CD4-positive, alpha-beta T cell treated with Interleukin-15 for 4 hours (primary cell): ENCODE results near the gene TPST1.
"Not testable (repeated sequence)": the region's sequence is repeated elsewhere in the genome, so short reads cannot be mapped to it uniquely, and the experiment has no call there.

ENCODE experiments used
- DNase-seq: peaks from one replicate; pipeline ENCODE4 v3.0.0-alpha.2; 2020; ENCODE audit warnings: low spot score

The TPST1 gene

GRCh38 chr7:66333443-66333842 lies 128.3 kb downstream of the TPST1 start:
- no peak for DNase-seq

GRCh38 chr7:66335318-66335717 lies 130.2 kb downstream of the TPST1 start:
- DNase-seq = no peak

GRCh38 chr7:66336760-66337159 lies 131.6 kb downstream of the TPST1 start:
- DNase-seq = no peak

GRCh38 chr7:66339141-66339540 lies 134.0 kb downstream of the TPST1 start:
- no peak for DNase-seq

GRCh38 chr7:66344166-66344565 lies 139.0 kb downstream of the TPST1 start:
- no peak for DNase-seq

DNA sequence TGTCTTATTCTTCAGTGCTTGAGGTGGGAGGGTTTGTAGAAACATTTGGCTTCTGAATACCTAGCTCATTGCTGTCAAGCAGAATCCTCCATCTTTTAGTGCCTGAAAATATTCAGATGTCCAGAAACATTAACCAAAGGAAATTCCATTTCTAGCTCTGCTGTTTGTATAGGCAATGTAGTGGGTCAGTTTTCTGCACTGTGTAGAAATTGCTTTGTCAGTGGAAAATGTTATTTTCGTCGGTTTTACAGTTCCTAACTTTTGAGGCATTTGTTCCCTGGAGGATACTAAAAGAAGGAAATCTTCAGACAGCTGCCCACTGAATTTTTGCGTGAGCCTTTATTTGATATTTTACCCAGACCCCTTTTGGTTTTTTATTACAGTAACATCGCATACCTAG lies 143.4 kb downstream of the TPST1 start:
- no peak for DNase-seq

DNA sequence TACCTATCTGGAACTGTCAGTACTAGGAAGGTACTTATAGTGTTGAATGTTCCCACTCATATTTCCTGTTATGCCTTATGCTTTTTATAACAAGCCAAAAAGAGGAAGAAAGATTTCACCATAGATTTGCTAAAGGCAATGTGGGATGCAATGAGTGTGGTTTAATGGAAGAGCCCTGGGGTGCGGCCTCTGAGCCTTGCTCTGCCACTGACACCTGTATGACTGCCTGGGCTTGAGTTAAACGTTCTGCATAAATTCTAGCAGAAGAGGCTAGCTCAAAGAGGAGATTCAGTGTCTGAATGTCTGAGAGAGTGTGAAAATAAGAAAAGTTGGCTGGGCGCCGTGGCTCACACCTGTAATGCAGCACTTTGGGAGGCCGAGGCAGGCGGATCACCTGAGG lies 143.8 kb downstream of the TPST1 start:
- DNase-seq = no peak

DNA sequence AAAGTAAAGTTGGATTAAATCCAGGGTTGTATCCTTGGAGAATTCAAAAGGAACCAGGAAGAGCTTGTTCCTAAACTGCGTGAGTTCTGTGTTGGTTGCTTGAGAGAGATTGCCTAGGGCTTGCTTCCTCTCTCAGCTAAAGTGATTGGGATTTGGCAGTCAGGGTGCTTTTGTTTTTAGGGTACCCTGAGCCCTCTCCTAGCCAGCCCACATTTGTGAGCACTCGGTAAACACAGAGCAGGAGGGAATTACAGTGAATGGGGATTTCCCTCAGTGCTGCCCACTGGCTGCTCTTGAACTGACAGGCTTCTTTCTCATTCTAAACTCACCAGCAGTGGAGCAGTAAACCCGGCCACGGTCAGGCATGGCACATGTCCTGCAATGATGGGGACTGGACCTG lies 146.9 kb downstream of the TPST1 start:
- no peak for DNase-seq

- DNase-seq = no peak
These were observed 148.4 kb downstream of the TPST1 start for GRCh38 chr7:66353547-66353946.

DNA sequence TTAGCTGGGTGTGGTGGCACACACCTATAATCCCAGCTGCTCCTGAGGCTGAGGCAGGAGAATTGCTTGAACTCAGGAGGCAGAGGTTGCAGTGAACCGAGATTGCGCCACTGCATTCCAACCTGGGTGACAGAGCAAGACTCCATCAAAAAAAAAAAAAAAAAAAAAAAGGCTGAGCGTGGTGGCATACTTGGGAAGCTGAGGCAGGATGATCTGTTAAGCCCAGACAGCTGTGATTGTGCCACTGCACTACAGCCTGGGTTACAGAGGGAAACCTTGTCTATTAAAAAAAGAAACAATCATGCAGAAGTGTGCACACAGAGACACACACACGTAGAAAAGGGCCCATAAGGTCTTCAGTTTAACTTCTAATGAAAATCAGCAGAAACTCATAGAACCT lies 150.6 kb downstream of the TPST1 start:
- no peak for DNase-seq

- DNase-seq = no peak
These were observed 151.2 kb downstream of the TPST1 start for GRCh38 chr7:66356277-66356721.

GRCh38 chr7:66357087-66357486 lies 152.0 kb downstream of the TPST1 start:
- DNase-seq = no peak

DNA sequence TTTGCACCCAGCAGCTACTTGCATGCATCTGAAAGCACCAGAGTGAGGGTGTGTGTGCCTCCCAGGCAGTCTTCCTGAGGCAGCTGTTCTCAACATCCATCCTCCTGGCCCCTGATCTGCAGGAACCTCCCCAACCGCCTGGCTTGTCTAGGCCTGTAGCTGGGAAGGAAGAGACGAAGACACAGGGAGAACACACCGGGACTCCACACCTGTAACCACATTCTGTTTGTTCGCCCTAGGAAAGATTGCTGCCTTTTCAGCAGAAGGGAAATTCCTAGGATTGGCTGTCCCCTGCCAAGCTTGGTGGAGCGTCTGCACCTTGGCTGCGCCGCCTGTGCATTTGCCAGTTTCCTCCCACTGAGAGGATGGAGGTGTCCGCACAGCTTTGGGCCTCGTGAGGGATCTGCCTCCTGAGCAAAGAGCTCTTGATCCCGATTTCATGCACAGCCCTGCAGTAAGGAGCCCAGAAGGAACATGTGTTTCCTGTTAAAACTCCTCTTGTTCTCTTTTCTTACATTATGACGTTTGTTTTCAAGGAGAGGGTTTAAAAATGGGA lies 154.6 kb downstream of the TPST1 start:
- no peak for DNase-seq

GRCh38 chr7:66362136-66362535 lies 157.0 kb downstream of the TPST1 start:
- no peak for DNase-seq

- DNase-seq = no peak
These were observed 158.5 kb downstream of the TPST1 start for GRCh38 chr7:66363635-66364034.

DNA sequence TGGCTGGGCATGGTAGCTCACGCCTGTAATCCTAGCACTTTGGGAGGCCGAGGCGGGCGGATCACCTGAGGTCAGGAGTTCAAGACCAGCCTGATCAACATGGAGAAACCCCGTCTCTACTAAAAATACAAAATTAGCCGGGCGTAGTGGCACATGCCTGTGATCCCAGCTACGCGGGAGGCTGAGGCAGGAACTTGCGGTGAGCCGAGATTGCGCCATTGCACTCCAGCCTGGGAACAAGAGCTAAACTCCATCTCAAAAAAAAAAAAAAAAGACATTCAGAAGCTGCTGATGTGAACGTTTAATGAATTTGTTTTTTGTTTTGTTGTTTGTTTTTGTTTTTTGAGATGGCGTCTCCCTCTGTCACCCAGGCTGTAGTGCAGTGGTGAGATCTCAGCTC lies 159.9 kb downstream of the TPST1 start:
- DNase-seq = not testable (repeated sequence)

DNA sequence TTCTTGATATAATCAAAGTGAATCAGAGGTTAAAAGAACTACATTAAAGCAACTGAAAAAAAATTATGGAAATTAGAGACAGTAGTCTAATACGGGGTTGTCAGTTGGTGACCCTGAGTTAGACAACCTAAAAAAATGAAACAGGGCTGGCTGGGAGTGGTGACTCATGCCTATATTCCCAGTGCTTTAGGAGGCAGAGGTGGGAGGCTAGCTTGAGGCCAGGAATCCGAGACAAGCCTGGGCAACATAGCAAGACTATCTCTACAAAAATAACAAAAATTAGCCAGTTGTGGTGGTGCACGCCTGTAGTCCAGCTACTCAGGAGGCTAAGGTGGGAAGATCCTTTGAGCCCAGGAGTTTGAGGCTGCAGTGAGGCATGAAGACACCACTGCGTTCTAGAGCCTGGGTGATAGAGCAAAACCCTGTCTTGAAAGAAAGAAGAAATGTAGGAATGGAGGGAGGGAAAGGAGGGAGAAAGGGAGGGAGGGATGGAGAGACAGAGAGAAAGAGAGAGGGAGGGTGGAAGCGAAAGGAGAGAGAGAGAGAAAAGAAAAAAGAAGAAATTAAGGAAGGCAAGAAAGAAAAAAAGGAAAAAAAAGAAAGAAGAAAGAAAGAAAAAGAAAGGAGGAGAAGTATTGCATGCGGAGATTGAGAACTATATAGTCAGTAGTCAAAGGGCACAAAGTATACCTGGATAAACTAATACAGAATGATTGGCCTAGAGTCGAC lies 166.1 kb downstream of the TPST1 start:
- DNase-seq = no peak

DNA sequence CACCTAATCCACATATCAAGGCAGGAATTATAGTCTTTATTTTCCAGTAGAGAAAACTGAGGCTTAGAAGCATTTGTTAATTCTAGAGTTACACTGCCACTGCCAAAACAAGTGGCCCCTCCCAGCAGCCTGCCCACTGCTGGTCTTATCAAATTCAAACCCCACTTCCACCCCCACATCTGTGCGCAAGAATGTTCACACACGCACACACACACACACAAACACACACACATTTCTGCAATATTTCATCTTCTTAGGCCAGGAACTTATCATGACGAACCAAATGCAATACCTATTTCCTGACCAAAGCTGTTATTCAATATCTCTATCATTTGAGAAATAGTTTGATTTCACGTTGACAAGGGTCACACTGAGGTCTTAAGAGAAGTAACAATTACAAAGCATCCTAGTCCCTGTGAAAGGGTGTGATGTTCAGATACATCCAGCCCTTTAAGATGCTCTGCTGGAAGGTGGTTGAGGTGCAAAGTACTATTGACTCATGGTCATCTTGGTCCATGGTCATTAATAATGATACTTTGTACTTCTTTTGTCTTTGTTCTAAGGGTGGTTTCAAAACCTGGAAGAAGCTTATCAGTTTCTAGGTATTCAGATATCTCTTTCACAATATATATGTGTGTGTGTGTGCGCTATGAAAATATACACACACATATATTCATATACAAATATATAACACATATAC lies 169.2 kb downstream of the TPST1 start:
- DNase-seq = not testable (repeated sequence)

GRCh38 chr7:66376264-66376945 lies 171.3 kb downstream of the TPST1 start:
- DNase-seq = no peak

- DNase-seq = no peak
These were observed 171.9 kb downstream of the TPST1 start for GRCh38 chr7:66377045-66377444.

- DNase-seq = no peak
These were observed 172.6 kb downstream of the TPST1 start for GRCh38 chr7:66377714-66378113.

DNA sequence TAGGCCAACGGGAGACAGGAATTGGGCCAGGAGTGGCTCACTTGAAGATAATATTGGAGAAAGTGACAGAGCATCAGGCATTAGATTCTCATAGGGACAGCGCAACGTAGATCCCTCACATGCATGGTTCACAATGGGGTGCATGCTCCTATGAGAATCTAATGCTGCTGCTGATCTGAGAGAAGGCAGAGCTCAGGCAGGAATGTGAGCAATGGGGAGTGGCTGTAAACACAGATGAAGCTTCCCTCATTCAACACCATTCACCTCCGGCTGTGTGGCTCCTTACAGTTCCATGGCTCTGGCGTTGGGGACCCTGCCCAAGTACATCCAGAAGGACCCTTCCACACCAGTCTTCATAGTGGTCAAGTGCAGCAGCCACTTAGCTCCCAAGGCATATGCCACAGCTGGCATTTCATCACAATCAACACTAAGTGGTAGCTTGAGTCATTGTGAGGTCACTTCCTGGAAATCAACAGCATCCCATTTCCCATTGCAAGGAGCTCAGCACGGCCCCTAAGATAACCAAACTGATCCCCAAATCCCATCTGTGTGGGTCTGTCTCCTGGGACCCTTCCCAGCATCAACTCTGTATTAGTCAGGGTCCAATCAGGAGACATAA lies 174.5 kb downstream of the TPST1 start:
- DNase-seq = no peak
